ENCODE results near the gene GRAMD4.

Gene GRAMD4

GRCh38 chr22:46598737-46599424 is 21.3 kb upstream of the GRAMD4 start:
- DNase-seq = no peak

DNA sequence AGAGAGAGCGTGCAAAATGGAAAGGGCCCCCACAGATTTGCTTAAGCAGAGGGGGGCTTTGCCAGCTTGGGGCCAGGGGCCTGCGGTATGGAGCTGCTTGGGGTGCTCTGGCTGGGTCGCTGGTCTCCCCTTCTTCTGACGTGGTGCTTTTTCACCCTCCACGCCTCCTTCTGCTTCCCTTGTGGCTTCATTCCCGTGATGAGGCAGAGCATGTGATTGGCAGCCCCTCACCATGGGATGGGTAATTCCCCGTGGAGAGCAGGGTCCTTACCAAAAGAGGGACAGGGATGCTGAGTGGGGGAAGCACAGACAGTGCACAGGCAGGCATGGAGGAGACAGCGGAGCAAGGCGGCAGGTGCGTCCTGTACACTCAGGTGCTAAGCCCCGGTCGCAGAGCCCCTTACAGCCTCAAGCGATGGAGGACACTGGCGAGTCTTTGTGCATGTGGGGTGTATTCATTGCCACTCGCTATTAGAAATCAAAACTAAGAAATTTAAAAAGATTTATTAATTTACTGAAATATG is 19.9 kb upstream of the GRAMD4 start:
- DNase-seq = no peak

DNA sequence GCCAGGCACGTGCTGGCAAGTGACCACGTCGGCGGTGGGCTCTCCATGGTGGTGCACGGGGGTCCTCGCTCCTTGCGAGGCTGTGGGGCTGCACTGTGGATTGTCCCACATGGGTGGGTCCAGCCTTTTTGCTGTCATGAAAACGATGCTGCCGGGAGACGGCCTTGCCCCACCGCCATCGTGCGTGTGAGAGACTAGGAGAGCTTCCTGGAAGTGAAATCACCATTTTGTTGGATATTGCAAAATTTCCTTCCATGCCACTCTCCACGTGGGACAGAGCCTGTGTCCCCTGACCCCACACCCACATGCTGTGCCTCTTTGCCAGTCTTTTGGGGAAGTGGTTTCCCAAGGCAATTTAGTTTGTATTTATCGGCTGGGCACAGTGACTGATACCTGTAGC is 18.2 kb upstream of the GRAMD4 start:
- DNase-seq = no peak

DNA sequence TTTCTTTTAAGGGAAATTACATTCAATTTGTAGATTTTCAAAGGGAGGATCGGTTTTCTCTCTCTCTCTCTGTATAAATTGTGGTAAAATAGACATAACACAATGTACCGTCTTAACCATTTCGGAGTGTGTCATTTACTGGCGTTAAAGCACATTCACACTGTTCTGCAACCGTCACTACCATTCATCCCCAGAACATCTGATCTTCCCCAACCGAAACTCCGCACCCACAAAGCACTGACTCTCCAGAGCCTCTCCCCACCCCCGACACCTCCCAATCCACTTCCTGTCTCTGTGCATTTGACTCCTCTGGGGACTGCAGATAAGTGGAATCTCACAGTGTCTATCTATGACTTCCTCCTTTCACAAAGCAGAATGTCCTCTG is 15.9 kb upstream of the GRAMD4 start:
- DNase-seq = no peak

DNA sequence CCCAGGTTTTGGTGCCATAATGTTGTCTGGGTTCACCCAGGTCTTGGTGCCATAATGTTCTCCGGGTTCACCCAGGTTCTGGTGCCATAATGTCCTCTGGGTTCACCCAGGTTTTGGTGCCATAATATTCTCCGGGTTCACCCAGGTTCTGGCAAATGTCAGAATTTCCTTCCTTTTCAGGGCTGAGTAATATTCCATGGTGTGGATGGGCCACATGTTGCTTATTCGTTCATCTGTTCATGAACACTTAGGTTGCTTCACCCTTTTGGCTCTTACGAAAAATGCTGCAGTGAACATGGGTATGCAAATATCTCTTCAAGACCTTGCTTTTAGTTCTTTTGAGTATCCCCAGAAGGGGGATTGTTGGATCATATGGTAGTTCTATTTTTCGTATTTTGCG is 15.1 kb upstream of the GRAMD4 start:
- no peak for DNase-seq

GRCh38 chr22:46606886-46607285 is 13.3 kb upstream of the GRAMD4 start:
- no peak for DNase-seq

- DNase-seq = no peak
Measured at GRCh38 chr22:46607483-46608114, 12.6 kb upstream of the GRAMD4 start.

DNA sequence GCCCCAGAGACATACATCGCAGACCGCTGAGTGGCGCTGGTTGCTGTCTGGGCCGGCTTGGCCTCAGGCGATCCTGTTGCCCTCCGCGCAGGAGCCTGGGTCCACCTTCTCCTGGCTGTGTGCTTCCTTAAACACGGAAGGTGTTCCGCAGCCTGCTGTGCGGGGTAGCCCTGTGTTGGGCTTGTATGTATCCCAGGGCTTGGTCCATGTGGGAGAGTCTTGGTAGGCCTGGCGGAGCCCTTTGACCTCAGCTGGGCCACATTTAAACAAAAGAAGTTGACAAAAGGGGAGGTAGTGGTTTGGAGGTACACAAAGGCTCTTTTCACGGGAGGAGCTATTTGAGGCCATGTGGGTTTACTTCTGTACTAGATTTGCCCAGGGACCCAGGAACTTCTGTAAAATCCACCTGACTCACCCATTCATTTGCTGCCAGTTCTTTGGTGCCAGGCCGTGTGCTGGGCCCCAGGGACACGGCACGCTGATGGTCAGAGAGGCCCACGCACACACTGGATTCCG is 11.0 kb upstream of the GRAMD4 start:
- no peak for DNase-seq

- no peak for DNase-seq
Measured at GRCh38 chr22:46609724-46610201, 10.4 kb upstream of the GRAMD4 start.

DNA sequence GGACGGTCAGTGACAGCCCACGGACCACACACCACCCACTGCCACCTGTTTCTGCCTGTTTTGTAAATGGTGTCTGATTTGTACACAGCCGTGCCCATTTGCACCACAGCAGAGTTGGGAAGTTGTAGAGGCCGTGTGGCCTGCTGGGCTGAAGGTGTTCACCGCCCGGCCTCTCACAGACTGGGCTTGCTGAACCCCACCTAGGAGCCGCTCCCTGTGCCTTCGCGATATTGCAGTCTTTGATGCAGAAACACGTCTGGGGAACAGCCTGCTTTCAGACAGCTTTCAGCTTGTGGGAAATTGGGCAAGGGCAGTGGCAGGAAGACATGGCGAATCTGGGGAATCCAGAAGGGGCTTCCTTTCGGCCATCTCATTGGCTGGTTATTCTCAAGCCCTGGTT is 9.8 kb upstream of the GRAMD4 start:
- DNase-seq = no peak

GRCh38 chr22:46611189-46611588 is 9.0 kb upstream of the GRAMD4 start:
- DNase-seq = no peak

DNA sequence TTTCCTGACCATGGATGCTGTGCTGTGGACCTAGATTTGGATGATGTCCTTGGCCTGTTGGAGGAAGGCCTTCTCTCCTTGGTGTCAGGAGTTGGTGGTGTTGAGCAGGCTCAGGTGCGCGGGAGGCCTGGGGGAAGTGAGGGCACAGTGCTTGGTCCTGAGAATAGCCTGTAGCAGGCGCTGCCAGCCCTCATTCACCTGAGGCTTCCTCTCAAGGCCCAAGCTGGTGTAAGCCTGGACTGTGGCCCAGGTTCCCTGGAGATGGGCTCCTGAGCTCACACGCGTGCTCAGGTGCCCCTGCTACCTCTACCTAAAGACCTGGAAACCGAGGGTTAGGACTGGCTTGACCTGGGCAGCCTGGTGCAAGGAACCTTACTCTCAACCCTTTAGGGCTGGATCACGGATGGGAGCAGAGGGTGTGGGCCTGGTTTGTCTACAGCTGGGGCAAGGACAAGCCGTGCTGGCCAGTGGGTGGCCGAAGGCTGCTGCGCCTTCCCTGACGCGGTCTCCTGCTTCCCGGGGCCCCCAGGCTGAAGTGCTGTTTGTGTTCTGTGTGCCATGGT is 7.8 kb upstream of the GRAMD4 start:
- no peak for DNase-seq

GRCh38 chr22:46612904-46613605 is 7.1 kb upstream of the GRAMD4 start:
- no peak for DNase-seq

GRCh38 chr22:46613606-46614021 is 6.6 kb upstream of the GRAMD4 start:
- DNase-seq = no peak

- no peak for DNase-seq
Measured at GRCh38 chr22:46614025-46614931, 5.9 kb upstream of the GRAMD4 start.

DNA sequence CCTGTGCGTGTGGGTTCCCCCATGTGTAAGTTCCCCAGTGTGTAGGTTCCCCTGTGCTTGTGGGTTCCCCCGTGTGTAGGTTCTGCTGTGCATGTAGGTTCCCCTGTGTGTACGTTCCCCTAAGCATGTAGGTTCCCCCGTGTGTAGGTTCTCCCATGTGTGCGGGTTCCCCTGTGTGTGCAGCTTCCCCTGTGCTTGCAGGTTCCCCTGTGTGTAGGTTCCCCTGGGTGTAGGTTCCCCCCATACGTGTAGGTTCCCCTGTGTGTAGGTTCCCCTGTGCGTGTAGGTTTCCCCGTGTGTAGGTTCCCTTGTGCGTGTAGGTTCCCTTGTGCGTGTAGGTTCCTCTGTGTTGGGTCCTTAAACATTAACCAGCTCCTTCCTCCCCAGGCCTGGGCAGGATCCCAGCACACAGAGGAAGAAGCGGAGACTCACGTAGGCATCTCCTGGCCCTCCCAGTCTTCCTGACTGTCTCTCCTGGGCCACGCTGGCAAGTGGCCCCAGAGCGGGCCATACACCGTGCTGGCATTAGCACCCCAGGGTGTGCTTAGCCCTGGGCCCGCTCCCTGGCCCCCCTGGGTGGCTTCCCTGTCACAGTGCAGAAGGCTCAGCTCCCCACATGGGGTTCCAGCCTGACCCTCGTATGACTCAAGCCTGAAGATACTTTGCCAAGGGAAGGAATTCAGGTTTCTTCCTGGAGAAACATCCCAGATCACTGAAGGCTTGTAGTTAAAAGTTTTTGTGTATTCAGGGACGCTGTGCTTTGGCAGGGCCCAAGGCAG is 2.8 kb upstream of the GRAMD4 start:
- DNase-seq = no peak

- DNase-seq = no peak
Measured at GRCh38 chr22:46617986-46618647, 2.1 kb upstream of the GRAMD4 start.

- DNase-seq = no peak
Measured at GRCh38 chr22:46618667-46619066, 1.5 kb upstream of the GRAMD4 start.

DNA sequence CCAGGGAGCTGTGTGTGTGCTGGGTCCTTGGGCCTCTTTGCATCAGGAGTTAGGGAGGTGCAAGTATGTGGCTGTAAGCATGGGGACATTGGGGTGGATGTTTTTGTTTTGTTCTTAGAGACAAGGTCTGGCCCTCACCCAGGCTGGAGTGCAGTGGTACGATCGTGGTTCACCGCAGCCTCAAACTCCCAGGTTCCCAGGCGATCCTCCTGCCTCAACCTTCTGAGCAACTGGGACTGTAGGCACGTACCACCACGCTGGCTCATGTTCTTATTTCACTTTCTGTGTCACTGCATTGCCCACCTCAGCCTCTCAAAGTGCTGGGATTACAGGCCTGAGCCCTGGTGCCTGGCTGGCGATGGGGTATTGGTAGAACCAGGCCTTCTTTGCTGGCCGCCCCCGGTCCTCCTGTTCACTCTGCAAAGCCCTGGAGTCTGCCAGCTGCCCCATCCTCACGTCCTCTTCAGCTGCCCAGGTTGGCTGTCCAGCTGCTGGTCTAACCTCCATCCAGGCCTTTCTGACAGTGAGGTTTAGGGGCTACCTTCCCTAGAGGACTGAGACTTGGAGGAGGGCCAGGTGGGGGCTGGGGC is 851 bp upstream of the GRAMD4 start:
- no peak for DNase-seq

DNA sequence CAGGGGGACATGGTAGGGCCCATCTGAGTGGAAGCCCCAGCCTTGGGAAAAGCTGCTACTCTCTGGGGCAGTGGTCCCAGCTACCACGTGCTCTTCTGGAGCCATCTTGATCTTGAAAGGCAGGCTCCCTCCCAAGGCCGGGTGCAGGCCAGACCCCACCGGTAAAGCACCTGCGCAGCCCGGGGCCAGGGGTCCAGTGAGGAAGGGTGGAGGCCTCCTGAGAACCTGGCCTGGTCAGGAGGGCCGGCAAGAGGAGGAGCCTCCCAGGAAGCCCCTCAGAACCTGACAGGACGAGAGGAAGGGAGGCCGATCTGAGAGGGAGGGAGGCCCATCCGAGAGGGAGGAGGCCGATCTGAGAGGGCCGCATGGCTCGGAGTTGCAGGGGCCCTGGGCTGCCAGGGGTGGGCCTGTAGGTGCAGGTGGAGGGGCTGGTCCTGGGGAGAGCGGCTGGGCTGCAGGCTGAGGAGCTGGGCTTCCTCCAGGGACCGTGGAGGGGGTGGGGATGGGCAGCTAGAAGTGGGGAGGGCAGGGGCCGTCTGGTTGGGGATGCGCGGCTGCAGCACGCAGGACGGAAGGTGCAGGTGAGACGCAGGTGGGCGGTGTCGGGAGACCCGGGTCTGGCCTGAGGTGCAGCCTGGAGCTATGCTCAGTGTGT is 529 bp downstream of the GRAMD4 start:
- no peak for DNase-seq

Data from NCI-H1092 treated with DMSO at 0.1 percent for 48 hours (cell line).